NCI-H146 treated with DMSO at 0.1 percent for 48 hours (cell line): ENCODE results near the gene TCHH.

ENCODE experiments used
- DNase-seq: peaks from one replicate; lab custom pipeline; 2025; ENCODE audit not compliant: unreplicated experiment; lab: John Stamatoyannopoulos, UW

Gene TCHH

DNA sequence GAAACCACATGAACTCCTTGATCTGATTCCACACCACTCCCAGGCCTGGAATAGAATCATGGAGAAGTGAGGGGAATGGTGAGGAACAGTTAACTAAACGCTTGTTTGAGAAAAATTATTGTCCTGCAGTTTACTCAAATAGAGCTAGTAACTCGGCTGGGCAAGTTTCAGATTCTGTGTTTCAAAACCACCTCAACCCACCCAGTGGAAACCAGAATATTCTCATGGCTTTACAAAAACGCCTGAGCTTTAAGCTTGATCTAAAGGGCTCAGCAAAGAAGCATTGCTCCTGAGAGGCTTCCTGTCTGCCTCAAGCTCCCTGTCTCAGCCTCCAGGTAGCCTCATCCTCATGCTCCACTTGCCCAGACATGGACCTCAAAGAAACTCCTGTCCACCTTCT lies 42.9 kb downstream of the TCHH start:
- DNase-seq = no peak

GRCh38 chr1:152071123-152071522 lies 44.1 kb downstream of the TCHH start:
- DNase-seq = no peak

DNA sequence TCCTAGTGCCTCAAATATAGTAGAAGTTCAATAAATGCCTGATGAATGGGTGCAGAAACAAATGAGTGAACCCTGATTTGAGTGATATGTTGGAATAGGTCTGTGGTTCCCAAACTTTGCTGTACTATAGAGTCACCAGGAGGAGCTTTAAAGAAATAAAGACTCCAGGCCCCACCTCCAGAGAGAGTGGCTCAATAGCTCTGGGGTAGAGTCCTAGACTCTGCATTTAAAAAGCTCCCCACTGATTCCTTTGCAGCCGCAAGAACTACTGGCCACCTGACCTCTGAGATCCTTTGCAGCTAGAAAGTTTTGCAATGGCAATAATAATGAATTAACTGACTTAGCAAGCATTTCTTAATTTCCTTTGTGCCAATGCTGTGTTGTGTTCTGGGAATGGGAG lies 47.3 kb downstream of the TCHH start:
- no peak for DNase-seq

- DNase-seq = no peak
These were observed 48.1 kb downstream of the TCHH start for GRCh38 chr1:152067150-152067549.

GRCh38 chr1:152061952-152062351 lies 53.3 kb downstream of the TCHH start:
- DNase-seq = no peak
